ENCODE data around the gene KCNJ13.

Gene KCNJ13

GRCh38 chr2:232776435-232776834 is at the start of gene KCNJ13:
Gene KCNJ13 (minus strand): TSS chr2:232776565. CDS start chr2:232771362, 5,203 bp downstream.
- DNase-seq: no peak

- DNase-seq: no peak
These were observed 41.4 kb upstream of the KCNJ13 start for GRCh38 chr2:232817756-232818155.

- no peak for DNase-seq
These were observed 40.3 kb upstream of the KCNJ13 start for GRCh38 chr2:232816657-232817056.

- no peak for DNase-seq
These were observed 39.2 kb upstream of the KCNJ13 start for GRCh38 chr2:232815569-232815968.

- no peak for DNase-seq
These were observed 34.1 kb upstream of the KCNJ13 start for GRCh38 chr2:232810444-232810843.

- no peak for DNase-seq
These were observed 33.2 kb upstream of the KCNJ13 start for GRCh38 chr2:232809349-232810124.

GRCh38 chr2:232802091-232802490 is 25.7 kb upstream of the KCNJ13 start:
- no peak for DNase-seq

GRCh38 chr2:232800166-232800565 is 23.8 kb upstream of the KCNJ13 start:
- DNase-seq: no peak

GRCh38 chr2:232798187-232798586 is 21.8 kb upstream of the KCNJ13 start:
- no peak for DNase-seq

GRCh38 chr2:232795920-232796319 is 19.6 kb upstream of the KCNJ13 start:
- no peak for DNase-seq

- no peak for DNase-seq
These were observed 18.6 kb upstream of the KCNJ13 start for GRCh38 chr2:232794981-232795380.

- no peak for DNase-seq
These were observed 16.9 kb upstream of the KCNJ13 start for GRCh38 chr2:232793271-232793670.

- DNase-seq: no peak
These were observed 15.2 kb upstream of the KCNJ13 start for GRCh38 chr2:232791518-232791917.

GRCh38 chr2:232789082-232789481 is 12.7 kb upstream of the KCNJ13 start:
- no peak for DNase-seq

- no peak for DNase-seq
These were observed 11.4 kb upstream of the KCNJ13 start for GRCh38 chr2:232787806-232788205.

GRCh38 chr2:232783278-232783677 is 6.9 kb upstream of the KCNJ13 start:
- DNase-seq: no peak

- no peak for DNase-seq
These were observed 5.4 kb upstream of the KCNJ13 start for GRCh38 chr2:232781765-232782164.

- DNase-seq: no peak
These were observed 3.6 kb upstream of the KCNJ13 start for GRCh38 chr2:232779934-232780333.

- DNase-seq: no peak
These were observed 3.1 kb upstream of the KCNJ13 start for GRCh38 chr2:232779465-232779864.

- no peak for DNase-seq
These were observed 911 bp upstream of the KCNJ13 start for GRCh38 chr2:232777276-232777675.

- DNase-seq: no peak
These were observed 2.5 kb downstream of the KCNJ13 start for GRCh38 chr2:232773815-232774214.

- no peak for DNase-seq
These were observed 3.8 kb downstream of the KCNJ13 start for GRCh38 chr2:232772531-232772930.

GRCh38 chr2:232771870-232772269 is 4.5 kb downstream of the KCNJ13 start:
- no peak for DNase-seq

GRCh38 chr2:232770207-232770606 is 6.2 kb downstream of the KCNJ13 start:
- DNase-seq: no peak

GRCh38 chr2:232767866-232768265 is 8.5 kb downstream of the KCNJ13 start:
- no peak for DNase-seq
